NCI-H1930 (cell line): ENCODE results near the gene TCF7L2.

ENCODE experiments used
- DNase-seq, 2 experiments: peaks; one replicate each; lab custom pipeline; 2025; lab: John Stamatoyannopoulos, UW

TCF7L2 gene

DNA sequence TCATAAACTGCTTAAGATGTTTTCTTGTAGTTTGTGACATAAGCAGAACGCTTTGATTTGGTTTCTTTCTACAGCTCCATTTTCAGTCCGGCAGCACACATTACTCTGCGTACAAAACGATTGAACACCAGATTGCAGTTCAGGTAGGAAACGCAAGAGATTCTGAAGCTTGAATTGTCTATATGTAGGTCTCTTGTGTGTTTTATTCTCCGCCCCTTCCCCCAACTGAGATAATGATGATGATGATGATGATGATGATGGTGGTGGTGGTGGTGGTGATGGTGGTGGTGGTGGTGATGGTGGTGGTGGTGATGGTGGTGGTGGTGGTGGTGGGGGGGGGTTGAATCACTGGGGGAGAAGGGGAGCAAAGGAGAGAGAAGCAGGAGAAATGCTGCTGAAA is 14.4 kb downstream of the TCF7L2 start:
- DNase-seq, result no peak

GRCh38 chr10:112966194-112966855 is 16.3 kb downstream of the TCF7L2 start:
- no peak for DNase-seq

GRCh38 chr10:112967200-112967599 is 17.2 kb downstream of the TCF7L2 start:
- DNase-seq, result no peak

GRCh38 chr10:112969131-112969530 is 19.1 kb downstream of the TCF7L2 start:
- no peak for DNase-seq

DNA sequence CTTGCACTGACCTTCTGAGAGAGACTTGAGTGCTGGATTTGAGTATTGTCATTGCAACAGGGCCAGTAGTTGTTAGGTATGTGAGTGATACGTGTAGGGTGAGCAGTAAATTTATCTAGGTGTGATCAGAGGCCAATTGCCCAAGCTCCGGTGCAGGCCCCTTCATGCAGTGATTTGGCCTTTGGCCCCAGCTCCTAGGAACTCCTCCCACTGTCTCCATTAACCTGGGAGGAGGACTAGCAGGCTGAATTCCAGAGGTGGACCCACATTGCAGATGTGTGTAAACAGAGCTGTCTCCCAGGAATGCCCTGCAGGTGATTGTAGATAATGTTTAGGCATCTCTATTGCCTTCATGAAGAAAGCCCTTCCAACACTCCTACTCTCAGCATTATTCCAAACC is 19.5 kb downstream of the TCF7L2 start:
- DNase-seq, result no peak

- no peak for DNase-seq
Measured at GRCh38 chr10:112970021-112970420, 20.0 kb downstream of the TCF7L2 start.

GRCh38 chr10:112972606-112973005 is 22.6 kb downstream of the TCF7L2 start:
- DNase-seq, result no peak

DNA sequence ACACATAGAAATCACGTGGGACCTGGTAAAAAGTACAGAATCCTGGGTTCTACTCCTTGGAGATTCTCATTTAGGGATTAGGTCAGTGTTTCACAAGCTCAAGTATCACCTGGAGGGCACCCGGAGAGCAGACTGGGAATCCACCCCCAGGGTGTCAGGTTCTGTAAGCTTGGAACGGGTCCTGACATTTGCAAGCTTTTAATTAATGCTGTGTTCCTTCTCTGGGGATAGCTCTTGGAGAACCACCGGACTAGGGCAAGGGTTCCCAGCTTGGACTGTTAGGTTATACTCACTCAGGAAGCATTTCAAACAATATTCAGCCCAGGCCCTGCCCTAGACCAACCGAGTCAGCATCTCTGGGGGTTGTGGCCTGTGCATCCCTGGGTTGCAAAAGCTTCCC is 23.0 kb downstream of the TCF7L2 start:
- DNase-seq, result no peak

GRCh38 chr10:112973805-112974204 is 23.8 kb downstream of the TCF7L2 start:
- DNase-seq, result no peak

GRCh38 chr10:112977426-112977898 is 27.4 kb downstream of the TCF7L2 start:
- DNase-seq, result no peak

DNA sequence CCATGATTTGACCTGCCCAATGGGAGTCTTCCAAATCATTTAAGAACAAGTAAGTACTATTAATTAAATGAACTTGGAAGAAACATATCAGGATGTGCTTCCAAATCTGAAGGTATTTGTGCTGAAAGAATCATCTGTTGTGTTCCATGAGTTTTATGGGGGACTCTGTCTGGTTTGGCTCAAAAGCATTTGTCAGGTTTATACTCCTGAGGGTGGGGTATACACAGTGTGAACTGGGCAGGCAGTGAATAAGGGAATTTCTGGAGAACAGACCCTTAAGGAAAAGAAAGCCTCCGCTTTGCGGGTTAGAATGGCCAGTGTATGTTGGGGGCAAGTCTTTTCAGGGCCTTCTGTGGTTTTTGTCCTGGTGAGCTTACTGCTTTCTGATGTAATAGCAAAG is 29.9 kb downstream of the TCF7L2 start:
- no peak for DNase-seq

DNA sequence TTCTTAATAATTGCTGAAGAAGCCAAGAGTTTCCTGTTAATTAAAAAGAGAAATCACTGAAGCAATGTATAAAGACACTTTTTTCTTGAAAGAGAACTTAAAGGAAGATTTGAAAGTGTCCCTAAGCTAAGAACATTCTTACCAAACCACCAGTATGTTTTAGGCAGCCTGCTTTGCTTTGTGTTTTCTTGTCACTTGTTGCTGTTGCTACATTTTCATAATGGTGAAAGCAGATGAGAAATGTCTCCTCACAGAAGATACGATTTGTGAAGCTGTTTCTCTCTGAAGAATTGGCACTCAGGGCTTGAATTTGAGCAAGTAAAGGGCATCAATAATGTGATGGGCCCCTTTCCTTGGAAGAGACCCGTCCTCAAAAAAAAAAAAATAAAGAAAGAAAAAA is 30.9 kb downstream of the TCF7L2 start:
- no peak for DNase-seq

DNA sequence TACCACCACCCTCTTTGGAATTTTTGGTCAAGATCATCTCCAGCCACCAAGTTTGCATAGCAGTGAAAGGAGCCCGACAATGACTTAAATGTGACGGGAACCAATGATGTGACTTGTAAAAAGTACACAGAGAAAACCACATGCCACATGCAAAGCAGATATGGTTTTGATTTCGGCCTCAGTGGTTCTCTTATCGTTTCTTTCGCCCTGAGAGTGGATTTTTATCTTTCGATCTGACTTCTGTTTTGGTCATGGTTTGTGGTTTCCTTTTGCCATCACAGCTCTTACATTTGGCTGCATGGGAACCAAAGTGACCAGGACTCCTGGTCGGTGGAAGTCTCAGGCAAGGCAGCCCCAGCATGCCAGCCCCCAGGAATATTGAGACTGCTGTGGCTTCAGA is 31.5 kb downstream of the TCF7L2 start:
- no peak for DNase-seq

GRCh38 chr10:112983444-112984056 is 33.5 kb downstream of the TCF7L2 start:
- DNase-seq, result no peak

GRCh38 chr10:112984756-112985155 is 34.7 kb downstream of the TCF7L2 start:
- no peak for DNase-seq

DNA sequence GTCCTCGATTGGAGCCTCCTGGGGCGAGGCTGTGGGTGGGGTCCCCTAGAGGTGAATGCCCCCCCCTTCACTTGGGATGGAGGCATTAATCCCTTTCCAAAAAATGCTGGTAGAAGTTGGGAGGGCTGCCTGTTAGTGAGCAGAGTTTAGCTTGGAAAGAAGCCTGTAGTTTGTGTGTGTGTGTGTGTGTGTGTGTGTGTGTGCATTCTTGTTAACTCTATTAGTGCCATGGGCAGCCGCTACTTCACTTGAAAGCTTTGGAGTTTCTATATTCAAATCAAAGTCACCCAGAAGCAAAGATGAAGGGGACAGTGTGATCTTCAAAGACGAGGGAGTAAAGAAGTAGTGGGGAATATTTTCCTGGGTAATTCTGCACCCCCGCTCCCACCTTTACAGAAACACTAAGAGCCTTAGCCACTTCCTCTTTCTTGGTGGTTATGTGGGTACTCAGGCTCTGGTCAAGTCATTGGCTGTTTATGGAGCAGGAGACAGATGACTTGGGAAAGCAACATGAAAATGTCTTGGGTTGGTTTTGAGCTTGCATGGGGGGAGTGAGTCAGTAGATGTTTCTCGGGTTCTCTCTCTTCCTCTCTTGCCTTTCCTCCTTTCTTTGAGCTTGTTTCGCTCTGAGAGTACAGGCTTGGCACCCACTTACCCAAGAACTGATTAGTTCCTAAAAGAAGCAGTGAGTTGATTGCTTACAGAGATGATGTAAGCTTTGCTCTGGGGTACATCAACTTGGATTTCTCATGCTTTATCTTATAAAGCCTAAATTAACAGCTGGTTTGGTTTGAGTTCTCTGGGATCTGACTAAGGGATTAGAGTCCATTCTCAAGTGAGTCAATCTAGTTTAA is 35.9 kb downstream of the TCF7L2 start:
- DNase-seq, result no peak

- no peak for DNase-seq
Measured at GRCh38 chr10:112986544-112987190, 36.6 kb downstream of the TCF7L2 start.

DNA sequence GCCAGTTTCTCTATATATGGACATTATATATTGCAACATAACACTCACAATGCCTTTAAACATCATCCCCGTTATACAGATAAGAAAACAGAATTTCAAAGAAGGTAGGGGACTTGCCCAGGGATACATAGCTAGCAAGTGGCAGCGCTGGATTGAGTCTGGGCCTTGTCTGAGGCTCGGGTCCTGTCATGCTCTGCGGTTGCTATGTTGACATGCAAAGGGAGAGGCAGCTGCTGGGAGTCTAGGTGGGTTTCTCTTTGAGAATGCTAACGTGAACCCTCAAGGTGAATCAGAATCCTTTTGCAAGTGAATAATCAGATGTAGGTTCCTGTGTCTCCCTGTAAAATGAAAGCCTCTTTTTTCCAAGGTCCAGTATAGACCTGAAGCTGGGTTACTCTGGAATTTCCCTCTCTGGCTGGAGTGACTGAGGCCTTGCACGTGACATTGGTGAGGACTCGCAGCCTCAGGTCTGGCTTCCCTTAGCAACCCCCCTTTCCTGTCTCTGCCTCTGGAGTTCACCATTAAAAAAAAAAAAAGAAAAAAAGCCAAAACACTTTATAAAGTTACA is 38.9 kb downstream of the TCF7L2 start:
- DNase-seq, result no peak

DNA sequence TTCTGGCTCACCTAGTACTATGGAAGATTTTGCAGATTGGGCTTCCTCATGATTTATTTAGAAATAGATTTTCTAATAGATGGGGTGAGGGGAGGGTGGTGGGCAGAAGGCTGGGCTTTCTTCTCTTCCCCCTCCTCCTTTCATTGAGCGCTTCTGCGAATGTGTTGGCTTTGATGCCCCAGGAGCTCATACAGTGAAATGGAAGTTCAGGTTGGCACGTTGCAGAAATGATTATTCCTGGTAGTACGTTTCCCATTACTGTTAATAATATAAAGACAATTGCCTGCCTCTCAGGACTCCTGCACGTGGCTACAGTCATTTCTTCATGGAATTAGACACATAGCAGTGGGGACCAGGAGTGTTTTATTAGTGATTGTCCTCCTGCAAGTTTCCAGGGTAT is 39.8 kb downstream of the TCF7L2 start:
- DNase-seq, result no peak

DNA sequence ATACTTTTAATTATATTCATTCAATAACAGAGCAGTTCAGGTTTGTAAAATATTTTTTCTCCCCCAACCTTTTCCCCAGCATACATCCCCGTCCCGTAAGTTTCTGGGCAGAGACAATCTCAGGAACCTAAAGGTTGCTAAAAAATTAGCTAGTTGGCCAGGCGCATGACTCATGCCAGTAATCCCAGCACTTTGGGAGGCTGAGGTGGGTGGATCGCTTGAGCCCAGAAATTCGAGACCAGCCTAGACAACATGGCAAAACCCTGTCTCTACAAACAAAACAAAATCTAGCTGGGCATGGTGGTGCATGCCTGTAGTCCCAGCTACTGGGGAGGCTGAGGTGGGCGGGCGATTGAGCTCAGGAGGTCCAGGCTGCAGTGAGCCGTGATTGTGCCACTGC is 40.2 kb downstream of the TCF7L2 start:
- no peak for DNase-seq

- DNase-seq, result no peak
Measured at GRCh38 chr10:112991888-112992491, 41.9 kb downstream of the TCF7L2 start.

- no peak for DNase-seq
Measured at GRCh38 chr10:112996462-112996861, 46.4 kb downstream of the TCF7L2 start.
